ENCODE data around the gene ANKRD34B. TPM values are rescaled to one million over a fixed set of nuclear protein-coding genes. Genes with fewer than 3 reads are reported as not detected.

The ANKRD34B gene
- total and polyA plus RNA-seq, 7 donors: 0.01 to 0.08 TPM; not detected in 5

DNA sequence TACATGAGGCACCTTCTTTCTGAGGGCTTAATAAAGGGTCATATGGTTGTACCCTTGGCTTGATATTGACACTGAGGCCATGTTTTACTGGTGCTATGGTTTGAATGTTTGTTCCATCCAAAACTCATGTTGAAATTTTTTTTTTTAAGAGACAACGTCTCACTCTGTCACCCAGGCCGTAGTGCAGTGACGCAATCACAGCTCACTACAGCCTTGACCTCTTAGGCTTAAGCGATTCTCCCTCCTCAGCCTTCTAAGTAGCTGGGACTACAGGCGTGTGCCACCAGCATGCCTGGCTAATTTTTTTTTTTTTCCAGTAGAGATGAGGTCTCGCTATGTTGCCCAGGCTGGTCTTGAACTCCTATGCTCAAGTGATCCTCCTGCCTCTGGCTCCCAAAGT is 61.2 kb downstream of the ANKRD34B start:
- Histone ChIP-seq H3K36me3 (ENCODE audit: insufficient read depth in 1 of 2, low read depth in 1 of 2) (no peaks in the 10 kb centered on the region), H3K9me3 (no peaks in the 10 kb centered on the region), H3K27me3 (ENCODE audit: insufficient read depth in 3 of 3, low read length in 2 of 3) (no peaks in the 10 kb centered on the region), H3K27ac (no peak overlapping the region), H3K4me3 (no peak overlapping the region), H3K4me1 (no peaks in the 10 kb centered on the region)
- TF ChIP-seq, protein P1, sequence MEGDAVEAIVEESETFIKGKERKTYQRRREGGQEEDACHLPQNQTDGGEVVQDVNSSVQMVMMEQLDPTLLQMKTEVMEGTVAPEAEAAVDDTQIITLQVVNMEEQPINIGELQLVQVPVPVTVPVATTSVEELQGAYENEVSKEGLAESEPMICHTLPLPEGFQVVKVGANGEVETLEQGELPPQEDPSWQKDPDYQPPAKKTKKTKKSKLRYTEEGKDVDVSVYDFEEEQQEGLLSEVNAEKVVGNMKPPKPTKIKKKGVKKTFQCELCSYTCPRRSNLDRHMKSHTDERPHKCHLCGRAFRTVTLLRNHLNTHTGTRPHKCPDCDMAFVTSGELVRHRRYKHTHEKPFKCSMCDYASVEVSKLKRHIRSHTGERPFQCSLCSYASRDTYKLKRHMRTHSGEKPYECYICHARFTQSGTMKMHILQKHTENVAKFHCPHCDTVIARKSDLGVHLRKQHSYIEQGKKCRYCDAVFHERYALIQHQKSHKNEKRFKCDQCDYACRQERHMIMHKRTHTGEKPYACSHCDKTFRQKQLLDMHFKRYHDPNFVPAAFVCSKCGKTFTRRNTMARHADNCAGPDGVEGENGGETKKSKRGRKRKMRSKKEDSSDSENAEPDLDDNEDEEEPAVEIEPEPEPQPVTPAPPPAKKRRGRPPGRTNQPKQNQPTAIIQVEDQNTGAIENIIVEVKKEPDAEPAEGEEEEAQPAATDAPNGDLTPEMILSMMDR (IDR thresholded peaks at IDR 0.05): no peak
- intact Hi-C loops (cut with DNase I): no loop called here
- 92 to 97% (median 93%) methylated on average over 6 of the region's 6 CpGs for WGBS, 3 donors
- ATAC-seq (no peak), DNase-seq (no peak)

GRCh38 chr5:80507663-80508062 is 62.4 kb downstream of the ANKRD34B start:
- no peaks in the 10 kb centered on the region for H3K36me3 ChIP-seq (ENCODE audit: insufficient read depth in 1 of 2, low read depth in 1 of 2)
- TF ChIP-seq, protein P1 (IDR thresholded peaks at IDR 0.05): no peak
- intact Hi-C loops (cut with DNase I): no loop called here
- DNase-seq (no peak), ATAC-seq (no peak)
- H3K9me3 ChIP-seq: no peaks in the 10 kb centered on the region
- 90 to 93% (median 93%) methylated on average over 3 of the region's 3 CpGs for WGBS, 3 donors
- no peak overlapping the region for H3K4me3 ChIP-seq
- no peak overlapping the region for H3K27ac ChIP-seq
- no peaks in the 10 kb centered on the region for H3K4me1 ChIP-seq
- H3K27me3 ChIP-seq (ENCODE audit: insufficient read depth in 3 of 3, low read length in 2 of 3): no peaks in the 10 kb centered on the region

Other genes with a start within 250 kb of the ANKRD34B start
- gene ZFYVE16, start 162.2 kb downstream of the ANKRD34B start, total RNA-seq: 10 to 100 TPM; 21.8 to 36.7 (median 27.3) TPM
- gene ZFYVE16, start 162.2 kb downstream of the ANKRD34B start, polyA plus RNA-seq: 10 to 100 TPM in 1 of 3 donors, 1 to 10 TPM in 2; 6.1 to 11.4 (median 6.1) TPM
- gene FAM151B, start 82.2 kb downstream of the ANKRD34B start, total RNA-seq: 1 to 10 TPM in 2 of 4 donors, under 1 TPM in 2; 0.63 to 1.4 (median 1.1) TPM
- gene FAM151B, start 82.2 kb downstream of the ANKRD34B start, polyA plus RNA-seq: 1 to 10 TPM in 1 of 3 donors, under 1 TPM in 2; 0.36 to 2.1 (median 0.68) TPM
- gene MSH3, start 84.4 kb upstream of the ANKRD34B start, total RNA-seq: 10 to 100 TPM in 3 of 4 donors, 1 to 10 TPM in 1; 5.2 to 12.6 (median 10.7) TPM
- 1 to 10 TPM; 2.8 to 5.8 (median 3.9) TPM for gene MSH3, start 84.4 kb upstream of the ANKRD34B start, polyA plus RNA-seq
- 10 to 100 TPM in 3 of 4 donors, 1 to 10 TPM in 1; 4.4 to 13.2 (median 12.0) TPM for gene DHFR, start 84.7 kb upstream of the ANKRD34B start, total RNA-seq
- 10 to 100 TPM in 1 of 3 donors, 1 to 10 TPM in 2; 5.2 to 26.3 (median 6.0) TPM for gene DHFR, start 84.7 kb upstream of the ANKRD34B start, polyA plus RNA-seq

All from psoas muscle (tissue), 8 donors.